Astrocyte of the cerebellum (primary cell): ENCODE data around the gene FLNB.

Experiments used
- DNase-seq: peaks from one replicate; pipeline ENCODE4 v3.0.0-alpha.2; 2011; ENCODE audit warnings: low read depth
- H3K4me3 ChIP-seq: 2 replicates; pipeline ENCODE4 v1.5.1; 2011; ENCODE audit warnings: mild to moderate bottlenecking, low read depth, low read length, moderate library complexity
- CTCF ChIP-seq: IDR thresholded peaks from 2 replicates; pipeline ENCODE4 v1.5.1; 2012; ENCODE audit warnings: low read length, low read depth, moderate library complexity, mild to moderate bottlenecking; ENCODE audit errors: missing control alignments
- in situ Hi-C: cut with HindIII; loops from 2 replicates; pipeline ENCODE4 v1.10.0; 2017; ENCODE audit warnings: low sequenced_read_pairs

FLNB gene

GRCh38 chr3:58101499-58102389, 93.5 kb downstream of the FLNB start:
- in situ Hi-C loops, result no loop called here
- H3K4me3 ChIP-seq, result no peak overlapping the region
- no peak for TF ChIP-seq CTCF
- DNase-seq, result peak; percentile 65

GRCh38 chr3:58102390-58102750, 94.1 kb downstream of the FLNB start:
- in situ Hi-C loops, result no loop called here
- no peak for TF ChIP-seq CTCF
- no peak overlapping the region for H3K4me3 ChIP-seq
- DNase-seq, result no peak

GRCh38 chr3:58102976-58103451, 94.8 kb downstream of the FLNB start:
- in situ Hi-C loops, result no loop called here
- no peak for DNase-seq
- no peak overlapping the region for H3K4me3 ChIP-seq
- no peak for TF ChIP-seq CTCF

- in situ Hi-C loops, result no loop called here
- TF ChIP-seq CTCF, result no peak
- H3K4me3 ChIP-seq, result no peak overlapping the region
- DNase-seq, result no peak
Measured at GRCh38 chr3:58104151-58104550, 95.9 kb downstream of the FLNB start.

GRCh38 chr3:58104712-58105111, 96.5 kb downstream of the FLNB start:
- DNase-seq, result no peak
- no peak for TF ChIP-seq CTCF
- H3K4me3 ChIP-seq, result no peak overlapping the region
- in situ Hi-C loops, result no loop called here

GRCh38 chr3:58105196-58105595, 97.0 kb downstream of the FLNB start:
- no peak overlapping the region for H3K4me3 ChIP-seq
- in situ Hi-C loops, result no loop called here
- no peak for DNase-seq
- TF ChIP-seq CTCF, result no peak
